Rectal smooth muscle tissue (tissue), 1 donor: ENCODE data around the gene GADD45B.
A peak's percentile ranks its signal among the peaks of the same experiment; 100 is the strongest.

Experiments
- H3K27ac ChIP-seq: one replicate; pipeline ENCODE4 v1.7.0; 2013; ENCODE audit warnings: low read depth, low read length, inconsistent platforms
- H3K27me3 ChIP-seq: one replicate; pipeline ENCODE4 v1.7.0; 2013; ENCODE audit warnings: low read length; ENCODE audit not compliant: control insufficient read depth, insufficient read depth
- H3K36me3 ChIP-seq: one replicate; pipeline ENCODE4 v1.7.0; 2013; ENCODE audit warnings: low read length; ENCODE audit not compliant: control insufficient read depth, insufficient read depth
- H3K4me1 ChIP-seq: one replicate; pipeline ENCODE4 v1.7.0; 2013; ENCODE audit warnings: low read length; ENCODE audit not compliant: control insufficient read depth, insufficient read depth
- H3K4me3 ChIP-seq: one replicate; pipeline ENCODE4 v1.7.0; 2013; ENCODE audit warnings: low read length
- H3K9ac ChIP-seq: one replicate; pipeline ENCODE4 v1.7.0; 2013; ENCODE audit warnings: low read length

GADD45B gene, protein sequence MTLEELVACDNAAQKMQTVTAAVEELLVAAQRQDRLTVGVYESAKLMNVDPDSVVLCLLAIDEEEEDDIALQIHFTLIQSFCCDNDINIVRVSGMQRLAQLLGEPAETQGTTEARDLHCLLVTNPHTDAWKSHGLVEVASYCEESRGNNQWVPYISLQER

DNA sequence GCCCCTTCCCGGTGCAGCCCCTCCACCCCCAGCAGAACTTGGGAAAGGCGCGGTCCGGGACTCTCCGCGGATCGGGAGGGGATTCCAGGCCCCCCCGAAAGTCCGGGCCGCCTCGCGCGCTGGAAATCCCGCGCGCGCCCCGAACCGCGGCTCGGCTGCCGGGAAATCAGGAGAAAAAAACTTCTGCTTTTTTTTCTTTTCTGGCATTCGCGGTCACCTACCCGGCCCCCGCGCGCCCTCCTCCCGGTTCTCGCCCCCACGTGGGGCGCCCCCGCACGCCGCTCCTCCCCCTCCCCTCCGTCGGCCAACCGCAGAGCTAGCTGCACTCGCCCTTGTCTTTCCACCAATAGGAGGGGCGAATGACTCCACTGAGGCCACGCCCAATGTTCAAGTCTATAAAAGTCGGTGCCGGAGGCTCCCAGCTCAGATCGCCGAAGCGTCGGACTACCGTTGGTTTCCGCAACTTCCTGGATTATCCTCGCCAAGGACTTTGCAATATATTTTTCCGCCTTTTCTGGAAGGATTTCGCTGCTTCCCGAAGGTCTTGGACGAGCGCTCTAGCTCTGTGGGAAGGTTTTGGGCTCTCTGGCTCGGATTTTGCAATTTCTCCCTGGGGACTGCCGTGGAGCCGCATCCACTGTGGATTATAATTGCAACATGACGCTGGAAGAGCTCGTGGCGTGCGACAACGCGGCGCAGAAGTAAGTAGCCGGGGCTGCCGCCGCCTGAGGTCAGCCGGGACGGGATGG, at the start of gene GADD45B:
Gene GADD45B, plus strand, starts transcription at position 426 of the 749 bp plus-strand sequence. Its CDS starts 232 bp downstream, at position 658.
- peak within 1 kb of the TSS; percentile 100 for H3K4me3 ChIP-seq
- H3K27me3 ChIP-seq, result no peaks in the 10 kb centered on the region
- H3K36me3 ChIP-seq, result no peaks in the 10 kb centered on the region
- H3K27ac ChIP-seq, result peak within 1 kb of the TSS; percentile 98
- H3K9ac ChIP-seq, result peak within 1 kb of the TSS; percentile 89
- H3K4me1 ChIP-seq, result peaks cover 5% of the 10 kb centered on the region

DNA sequence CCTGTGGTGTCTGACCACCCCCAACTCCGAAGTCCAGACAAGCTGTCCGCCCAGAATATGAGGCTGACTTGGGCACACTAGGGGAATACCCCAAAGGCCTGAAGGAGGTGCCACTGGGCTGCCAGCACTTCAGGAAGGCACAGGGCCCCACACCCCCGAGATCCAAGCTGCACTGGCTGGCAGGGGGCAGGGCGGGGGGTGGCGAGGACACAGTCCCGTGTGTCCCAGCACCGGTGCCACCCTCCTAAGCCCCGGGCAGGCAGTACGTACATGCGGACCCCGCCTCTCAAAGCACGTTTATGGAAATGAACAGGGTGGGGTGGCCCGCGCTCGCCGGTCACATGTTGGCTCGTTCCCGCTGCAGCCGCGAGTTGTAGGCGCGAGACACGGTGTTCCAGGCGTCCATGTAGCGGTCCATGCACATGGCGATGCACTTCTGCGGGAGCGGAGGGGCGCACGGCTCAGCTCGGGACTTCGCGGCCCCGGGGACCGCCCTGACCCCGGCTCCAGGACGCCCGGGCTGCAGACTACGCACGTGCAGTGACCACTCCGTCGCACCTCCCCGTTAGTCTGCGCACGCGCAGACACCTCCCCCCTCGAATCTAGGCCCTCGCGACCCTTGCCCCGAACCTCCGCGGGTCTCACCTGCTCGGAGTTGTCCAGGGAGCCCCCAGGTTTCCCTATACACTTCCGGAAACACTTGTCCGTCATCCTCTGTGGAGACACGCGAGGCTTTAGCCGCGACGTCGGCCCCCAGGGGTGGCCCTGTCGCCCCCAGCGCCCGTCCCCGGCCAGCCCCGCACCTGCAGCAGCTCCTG, 49.1 kb upstream of the GADD45B start:
- Histone ChIP-seq H3K36me3 (peaks cover 9% of the 10 kb centered on the region), H3K4me3 (peak overlapping the region; percentile 88), H3K27ac (peak overlapping the region; percentile 66), H3K27me3 (no peaks in the 10 kb centered on the region), H3K4me1 (peaks cover 11% of the 10 kb centered on the region), H3K9ac (peak overlapping the region; percentile 10)

DNA sequence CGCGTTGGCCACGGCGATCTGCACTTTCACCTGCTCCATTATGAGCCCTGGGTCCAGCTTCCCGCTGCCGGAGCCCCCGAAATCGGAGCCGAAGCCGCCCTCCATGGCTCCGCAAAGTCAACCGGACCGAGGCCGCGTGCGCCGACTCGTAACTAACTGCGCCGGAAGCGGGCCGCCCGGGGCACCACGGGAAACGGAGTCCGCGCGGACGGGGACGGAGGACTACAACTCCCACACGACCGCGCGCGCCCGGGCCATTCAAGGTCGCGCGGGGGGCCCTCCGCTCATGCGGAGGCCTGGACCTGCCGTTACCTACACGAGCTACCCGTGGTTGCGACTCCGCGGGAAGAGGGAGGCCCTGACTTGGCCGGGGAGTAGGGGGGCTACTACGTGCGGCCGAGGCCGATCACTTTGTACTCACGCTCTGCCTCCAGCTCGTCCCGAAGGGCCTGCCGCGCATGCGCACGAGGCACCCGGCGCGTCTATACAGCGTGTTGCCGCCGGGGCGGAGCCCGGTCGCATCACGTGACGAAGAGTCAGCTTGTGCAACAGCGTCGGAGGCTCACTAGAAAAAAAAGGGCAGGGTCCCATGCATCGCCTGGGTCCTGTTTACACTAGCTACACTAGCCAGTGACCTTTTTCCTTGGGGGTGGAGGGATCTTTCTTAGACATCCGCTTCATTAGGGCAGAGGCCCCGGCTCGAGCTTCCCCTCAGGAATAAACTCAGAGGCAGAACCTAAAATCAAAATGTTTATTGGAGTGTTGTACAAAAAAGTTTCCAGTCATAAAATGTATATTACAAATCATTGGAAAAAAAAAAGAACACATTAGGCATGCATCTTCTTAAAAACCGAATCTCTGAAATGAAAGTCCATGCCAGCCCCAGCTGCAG, 48.3 kb upstream of the GADD45B start, which contains the start of gene TIMM13:
Gene TIMM13, minus strand, starts transcription at position 158 of the 892 bp plus-strand sequence. Its CDS starts 53 bp downstream, at position 105.
- Histone ChIP-seq H3K27ac (peak within 1 kb of the TSS; percentile 98), H3K27me3 (no peaks in the 10 kb centered on the region), H3K36me3 (peaks cover 9% of the 10 kb centered on the region), H3K4me1 (peaks cover 11% of the 10 kb centered on the region), H3K9ac (peak within 1 kb of the TSS; percentile 80), H3K4me3 (peak within 1 kb of the TSS; percentile 88)

DNA sequence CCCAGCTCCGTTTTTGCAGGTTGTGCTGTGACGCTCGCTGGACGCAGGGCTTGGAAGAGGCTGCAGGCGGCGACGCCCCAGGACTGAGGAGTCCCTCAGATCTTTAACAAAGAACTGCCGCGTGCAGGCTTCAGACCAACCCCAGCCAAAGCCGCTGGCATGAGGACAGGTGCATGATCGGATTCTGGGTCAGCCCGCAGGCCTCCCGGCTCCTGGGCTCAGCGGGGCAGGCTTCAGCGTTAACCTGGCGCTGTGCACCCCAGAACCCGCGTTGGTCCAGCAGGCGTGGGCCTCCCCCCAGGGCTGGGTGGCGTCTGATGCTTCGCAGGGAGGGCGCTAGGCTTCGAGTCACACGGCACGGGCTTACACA, 47.6 kb upstream of the GADD45B start:
- H3K9ac ChIP-seq, result peak overlapping the region; percentile 47
- no peaks in the 10 kb centered on the region for H3K27me3 ChIP-seq
- peak overlapping the region; percentile 98 for H3K27ac ChIP-seq
- peak overlapping the region; percentile 88 for H3K4me3 ChIP-seq
- H3K4me1 ChIP-seq, result peaks cover 11% of the 10 kb centered on the region
- H3K36me3 ChIP-seq, result peaks cover 9% of the 10 kb centered on the region

DNA sequence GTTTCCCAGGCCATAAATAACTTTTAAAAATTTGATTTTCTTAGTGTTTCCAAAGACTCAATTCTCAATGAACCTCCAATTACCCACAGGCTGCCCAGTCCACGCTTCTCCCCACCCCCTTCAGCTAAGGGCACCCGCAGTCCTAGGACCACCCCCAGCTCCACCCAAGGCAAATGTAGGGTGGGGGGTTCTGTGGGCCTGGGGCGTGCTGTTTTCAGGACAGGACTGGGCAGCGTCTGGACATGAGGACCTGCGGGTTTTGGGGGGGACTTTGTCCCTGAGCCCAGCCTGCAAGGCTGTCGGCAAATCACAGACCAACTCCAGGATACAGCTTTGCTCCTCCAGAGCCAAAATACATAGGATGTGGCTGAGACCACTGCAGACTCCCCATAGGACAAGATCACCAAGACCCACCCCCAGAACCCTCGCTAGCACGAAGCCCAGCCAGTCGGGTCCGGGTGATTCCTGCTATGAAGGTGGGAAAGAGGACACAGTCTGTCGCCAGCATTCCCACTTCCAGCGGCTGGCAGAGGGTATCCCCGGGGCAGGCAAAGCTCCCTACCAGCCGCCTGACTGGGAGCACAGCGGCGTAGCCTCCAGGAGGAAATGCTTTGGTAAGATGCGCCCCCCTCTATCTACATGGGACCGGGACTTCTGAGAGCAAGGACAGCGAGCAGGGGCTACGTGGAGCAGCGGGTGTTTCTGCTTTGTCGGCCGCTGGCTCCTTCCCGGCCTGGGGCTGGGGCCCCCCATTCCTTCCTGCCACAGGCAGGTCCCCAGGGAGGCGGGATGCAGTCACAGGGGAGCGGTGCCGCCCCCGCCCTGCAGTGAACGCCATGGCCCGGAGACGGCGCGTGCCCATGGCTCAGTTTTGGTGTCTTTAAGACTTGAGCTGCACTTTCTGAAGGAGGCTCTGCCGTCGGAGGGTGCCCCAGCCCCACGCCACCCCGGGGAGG, 46.9 kb upstream of the GADD45B start:
- Histone ChIP-seq H3K36me3 (peaks cover 9% of the 10 kb centered on the region), H3K4me1 (peaks cover 11% of the 10 kb centered on the region), H3K27me3 (no peaks in the 10 kb centered on the region), H3K4me3 (peak overlapping the region; percentile 88), H3K27ac (peak overlapping the region; percentile 98), H3K9ac (no peak overlapping the region)

DNA sequence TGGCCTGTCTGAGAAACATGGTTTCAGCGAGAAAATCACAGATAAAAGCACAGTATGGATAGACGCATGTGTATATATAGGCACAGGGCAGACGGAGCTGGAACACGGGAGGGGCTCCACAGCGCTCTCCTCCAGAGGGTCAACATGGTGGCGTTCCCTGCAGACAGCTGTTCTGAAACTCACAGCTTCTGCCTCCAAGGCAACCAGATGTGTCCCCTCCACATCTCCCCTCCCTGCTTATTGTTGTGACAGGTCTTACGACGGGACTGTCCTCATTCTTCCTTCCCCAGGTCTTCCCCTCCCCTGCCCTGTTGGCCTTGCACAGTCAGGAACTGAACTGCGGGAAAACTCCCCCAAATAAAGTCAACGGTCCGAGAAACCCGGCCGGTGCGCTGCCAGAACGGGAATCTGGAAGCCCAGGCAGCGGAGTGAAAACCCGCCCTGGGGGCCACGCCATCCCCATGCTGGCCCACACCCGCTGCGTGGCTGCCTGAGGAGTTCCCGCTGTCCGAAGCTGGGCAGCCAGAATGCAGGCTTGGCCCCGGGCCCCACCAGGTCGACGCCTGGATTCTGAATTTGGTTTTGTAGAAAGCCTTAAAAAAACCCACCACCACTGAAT, 45.9 kb upstream of the GADD45B start:
- H3K27ac ChIP-seq, result no peak overlapping the region
- no peaks in the 10 kb centered on the region for H3K27me3 ChIP-seq
- H3K36me3 ChIP-seq, result peaks cover 9% of the 10 kb centered on the region
- peaks cover 11% of the 10 kb centered on the region for H3K4me1 ChIP-seq
- no peak overlapping the region for H3K9ac ChIP-seq
- no peak overlapping the region for H3K4me3 ChIP-seq

DNA sequence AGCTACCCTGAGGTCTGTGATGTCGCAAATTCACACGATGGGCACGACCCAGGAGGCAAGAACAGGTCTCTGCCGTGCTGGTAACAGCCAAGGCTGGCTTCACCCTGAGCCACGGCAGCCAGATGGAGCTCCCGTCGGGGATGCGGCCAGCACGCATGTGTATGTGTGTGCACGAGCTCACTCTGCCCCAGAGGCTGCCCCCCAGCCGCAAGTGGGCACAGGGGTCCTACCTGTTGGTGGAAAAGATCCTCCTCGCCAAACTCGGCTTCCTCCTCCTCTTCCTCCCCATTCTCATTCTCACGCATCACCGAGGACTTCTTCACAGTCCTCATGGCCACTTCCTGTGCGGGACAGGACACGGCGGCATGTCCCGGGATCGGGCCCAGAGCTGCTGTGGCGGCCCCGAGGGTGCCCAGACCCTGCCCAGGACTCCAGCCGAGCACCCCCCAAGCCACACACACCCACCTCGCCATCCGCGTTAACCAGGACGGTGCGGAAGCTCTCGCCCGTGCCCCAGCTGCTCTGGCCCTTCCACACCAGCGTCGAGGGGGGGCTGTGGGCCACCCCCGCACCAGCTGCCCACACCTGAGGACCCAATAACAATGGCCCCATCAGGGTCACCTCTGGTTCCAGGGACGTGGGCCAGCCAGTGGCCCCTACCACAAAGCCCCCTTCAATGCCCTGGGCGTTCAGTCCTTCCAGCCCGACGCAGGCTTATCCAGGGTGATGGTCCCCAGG, 44.4 kb upstream of the GADD45B start:
- no peak overlapping the region for H3K9ac ChIP-seq
- H3K27ac ChIP-seq, result no peak overlapping the region
- H3K4me3 ChIP-seq, result no peak overlapping the region
- H3K27me3 ChIP-seq, result no peaks in the 10 kb centered on the region
- peaks cover 5% of the 10 kb centered on the region for H3K4me1 ChIP-seq
- H3K36me3 ChIP-seq, result peaks cover 9% of the 10 kb centered on the region

DNA sequence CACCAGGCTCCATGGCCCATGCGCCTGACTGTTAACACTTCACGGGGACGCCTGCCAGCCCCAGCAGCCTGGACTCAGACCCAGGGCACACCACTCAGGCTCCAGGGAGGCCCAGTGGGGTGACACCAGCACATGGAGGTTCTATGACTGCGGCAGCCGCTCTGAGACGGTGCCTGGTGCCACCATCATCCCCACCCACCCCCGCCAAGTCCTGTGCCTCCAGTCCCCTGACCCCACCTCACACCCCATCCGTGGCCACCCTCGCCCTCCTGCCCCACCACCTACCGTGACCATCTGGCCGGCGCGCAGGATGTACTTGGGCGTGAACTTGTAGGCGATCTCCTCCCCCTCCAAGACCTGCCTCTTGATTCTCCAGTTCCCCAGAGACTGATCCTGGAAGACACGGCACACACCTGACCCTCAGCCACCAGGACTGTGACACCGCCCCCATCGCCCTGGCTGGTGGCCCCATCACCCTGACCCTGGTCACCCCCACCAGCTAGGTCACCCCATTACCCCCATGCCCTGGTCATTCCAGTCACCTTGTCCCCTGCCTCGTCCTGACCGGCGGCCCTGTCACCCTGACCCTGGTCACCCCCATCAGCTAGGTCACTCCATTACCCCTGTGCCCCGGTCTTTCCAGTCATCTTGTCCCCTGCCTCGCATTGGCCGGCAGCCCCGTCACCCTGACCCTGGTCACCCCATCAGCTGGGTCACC, 43.6 kb upstream of the GADD45B start:
- Histone ChIP-seq H3K27ac (no peak overlapping the region), H3K9ac (no peak overlapping the region), H3K4me3 (no peak overlapping the region), H3K27me3 (no peaks in the 10 kb centered on the region), H3K36me3 (peaks cover 9% of the 10 kb centered on the region), H3K4me1 (peaks cover 2% of the 10 kb centered on the region)

DNA sequence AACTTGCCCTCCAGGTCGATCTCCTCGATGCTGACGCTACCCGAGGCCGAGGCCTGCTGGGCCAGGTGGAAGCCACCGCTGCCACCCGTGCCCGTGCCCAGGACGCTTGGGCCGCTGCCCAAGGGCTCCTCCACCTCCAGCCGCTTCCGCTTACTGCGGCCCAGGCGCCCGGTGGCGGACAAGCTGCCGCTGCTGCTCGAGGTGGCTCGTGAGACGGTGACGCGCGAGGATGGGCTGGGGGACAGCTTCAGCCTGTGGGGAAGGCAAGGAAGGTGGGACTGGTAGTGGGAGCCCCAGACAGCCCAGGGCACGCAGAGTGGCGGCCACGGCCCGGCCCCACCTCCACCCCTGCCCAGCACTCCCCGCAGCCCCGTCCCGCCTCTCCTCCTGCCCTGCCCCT, 42.1 kb upstream of the GADD45B start:
- H3K9ac ChIP-seq, result no peak overlapping the region
- H3K27me3 ChIP-seq, result no peaks in the 10 kb centered on the region
- H3K36me3 ChIP-seq, result peaks cover 9% of the 10 kb centered on the region
- no peak overlapping the region for H3K27ac ChIP-seq
- H3K4me1 ChIP-seq, result no peaks in the 10 kb centered on the region
- H3K4me3 ChIP-seq, result no peak overlapping the region

DNA sequence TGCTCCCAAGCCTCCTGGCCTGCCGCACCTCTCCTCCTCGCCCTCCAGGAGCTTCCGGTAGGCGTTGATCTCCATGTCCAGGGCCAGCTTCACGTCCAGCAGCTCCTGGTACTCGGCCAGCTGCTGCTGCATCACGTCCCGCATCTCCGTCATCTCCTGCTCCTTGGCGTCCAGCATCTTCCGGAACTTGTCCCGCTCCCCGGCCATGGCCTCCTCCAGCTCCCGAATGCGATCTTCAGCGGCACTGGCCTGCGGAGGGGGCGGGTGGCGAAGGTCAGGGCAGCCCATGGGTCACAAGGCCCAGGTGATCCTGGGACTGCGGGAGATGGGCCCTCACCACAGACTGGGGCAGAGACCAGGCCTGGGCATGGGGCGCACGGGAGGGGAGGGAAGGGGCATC, 41.7 kb upstream of the GADD45B start:
- Histone ChIP-seq H3K4me1 (no peaks in the 10 kb centered on the region), H3K27me3 (no peaks in the 10 kb centered on the region), H3K27ac (no peak overlapping the region), H3K4me3 (no peak overlapping the region), H3K36me3 (peaks cover 9% of the 10 kb centered on the region), H3K9ac (no peak overlapping the region)
